KOPT-K1 (cell line): ENCODE measurements around the gene PRDM16.

ENCODE experiments used
- H3K27ac ChIP-seq: fragments of 200-600 bp; sonication (generic); 2 replicates; pipeline ENCODE4 v1.5.1; 2016; ENCODE audit warnings: antibody characterized with exemption, mild to moderate bottlenecking, low read depth, low read length; ENCODE audit not compliant: poor library complexity, severe bottlenecking
- H3K36me3 ChIP-seq: fragments of 200-600 bp; sonication (generic); 2 replicates; pipeline ENCODE4 v1.5.1; 2017; ENCODE audit warnings: antibody characterized with exemption, mild to moderate bottlenecking, low read length, moderate library complexity; ENCODE audit not compliant: insufficient read depth
- H3K9me3 ChIP-seq: fragments of 200-600 bp; sonication (generic); 2 replicates; pipeline ENCODE4 v1.5.1; 2017; ENCODE audit warnings: antibody characterized with exemption, low read length, mild to moderate bottlenecking; ENCODE audit not compliant: insufficient read depth, poor library complexity, severe bottlenecking

PRDM16 gene

DNA sequence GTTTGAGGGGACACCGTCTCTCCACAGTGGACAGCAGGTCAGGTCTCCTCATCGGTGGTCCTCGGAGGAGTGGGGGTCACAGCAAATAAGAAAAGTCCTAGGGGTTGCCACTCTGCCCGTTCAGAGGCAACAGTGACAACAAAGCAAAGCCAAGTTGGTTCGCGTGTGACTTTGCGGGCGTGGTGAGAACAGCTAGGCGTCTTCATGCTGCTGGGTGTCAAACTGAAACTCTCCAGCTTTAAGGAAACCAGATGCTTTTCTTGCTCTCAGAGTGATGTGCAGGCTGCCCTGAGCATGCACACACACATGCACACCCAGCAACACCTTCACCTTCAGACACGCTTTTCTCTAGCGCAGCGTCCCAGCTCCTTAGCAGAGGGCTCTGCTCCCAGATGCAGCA is 315.4 kb downstream of the PRDM16 start:
- no peak overlapping the region for H3K27ac ChIP-seq
- no peaks in the 10 kb centered on the region for H3K9me3 ChIP-seq
- no peaks in the 10 kb centered on the region for H3K36me3 ChIP-seq

DNA sequence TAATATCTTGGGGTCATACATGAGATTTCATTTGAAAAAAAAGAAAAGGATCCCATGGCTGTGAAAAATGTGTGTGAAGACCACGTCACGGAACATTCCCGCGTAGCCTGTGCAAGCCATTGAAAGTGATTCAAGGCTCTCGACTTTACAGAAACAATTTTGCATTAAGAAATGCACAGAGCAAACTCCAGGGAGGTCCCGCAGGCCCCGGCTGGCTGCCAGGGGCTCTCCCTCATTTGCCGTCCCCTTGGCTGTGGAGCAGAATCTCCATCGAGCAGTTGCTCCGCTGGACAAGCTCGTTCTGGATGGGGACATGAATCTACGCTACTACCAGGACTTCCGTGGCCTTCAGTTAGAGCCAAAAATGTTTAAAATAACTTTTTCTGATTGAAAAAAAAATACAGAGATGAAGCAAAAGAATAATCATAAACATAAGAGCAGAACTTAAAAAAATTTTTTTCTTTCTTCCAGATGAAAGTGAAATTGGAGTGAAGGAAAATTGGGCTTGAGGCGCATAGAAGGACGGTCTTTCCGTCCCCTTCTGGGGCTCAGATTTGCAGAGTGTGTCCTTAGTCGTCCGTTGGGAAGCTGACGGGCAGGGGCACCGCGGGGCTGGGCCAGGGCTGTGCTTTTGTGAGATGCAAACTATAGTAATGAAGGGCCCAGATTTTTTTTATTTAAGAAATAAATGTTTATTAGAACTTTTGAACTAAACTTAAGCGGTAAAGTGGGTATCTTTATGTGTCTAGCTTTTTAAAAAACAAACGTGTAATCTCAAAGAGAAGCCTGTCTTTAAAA is 317.4 kb downstream of the PRDM16 start:
- no peaks in the 10 kb centered on the region for H3K9me3 ChIP-seq
- no peaks in the 10 kb centered on the region for H3K36me3 ChIP-seq
- H3K27ac ChIP-seq, result no peak overlapping the region

DNA sequence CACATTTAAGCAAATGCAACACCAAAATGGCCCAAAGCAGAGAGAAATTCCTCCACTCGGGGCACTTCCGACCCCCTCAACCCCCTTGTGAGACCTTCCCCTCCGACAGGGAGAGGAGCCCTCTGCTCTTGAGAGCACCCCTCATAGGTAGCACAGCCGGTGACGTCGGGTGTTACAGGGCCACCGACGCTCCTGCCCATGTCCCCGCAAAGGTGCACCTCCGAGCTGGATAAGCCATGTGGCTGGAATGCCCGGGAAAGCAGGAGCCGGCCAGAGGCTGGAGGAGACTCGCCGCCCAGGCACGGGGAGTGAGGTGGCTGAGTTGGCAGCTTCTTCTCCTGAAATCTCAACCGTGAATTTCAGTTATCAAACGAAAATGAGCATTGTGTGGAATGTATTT is 318.4 kb downstream of the PRDM16 start:
- Histone ChIP-seq H3K9me3 (no peaks in the 10 kb centered on the region), H3K36me3 (no peaks in the 10 kb centered on the region), H3K27ac (no peak overlapping the region)

DNA sequence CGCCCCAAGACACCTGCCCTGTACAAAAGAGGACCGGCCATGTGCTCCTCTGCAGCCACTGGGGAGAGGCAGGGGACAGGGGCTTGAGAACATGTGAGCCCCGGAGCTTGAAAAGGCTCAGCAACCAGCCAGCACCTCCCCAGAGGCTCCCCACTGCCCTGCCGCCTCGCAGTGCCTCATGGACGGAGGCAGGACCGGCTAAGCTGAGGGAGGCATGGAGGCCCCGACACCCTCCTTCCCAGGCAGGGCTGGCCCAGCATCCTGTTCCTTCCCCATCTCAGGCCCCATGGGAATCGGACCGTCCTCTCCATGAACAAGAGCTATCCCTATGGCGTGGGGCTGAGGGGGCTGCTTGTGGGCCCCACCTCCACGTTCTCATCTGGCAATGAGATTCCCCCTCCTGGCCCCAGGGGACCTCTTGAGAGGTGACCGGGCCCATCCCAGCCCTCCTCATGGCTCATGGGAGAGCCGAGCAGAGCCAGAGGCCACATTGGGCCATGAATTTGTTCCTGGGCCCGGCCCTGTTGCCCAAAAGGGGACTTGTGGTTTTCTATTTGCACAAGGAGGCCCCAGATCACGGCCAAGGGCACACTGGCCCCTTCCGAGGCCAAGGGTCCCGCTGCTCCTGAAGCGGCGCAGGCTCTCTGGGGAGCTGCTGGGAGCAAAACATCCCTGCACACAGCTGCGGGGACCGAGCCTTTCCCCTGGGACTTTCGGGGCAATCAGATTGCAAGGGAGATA is 320.3 kb downstream of the PRDM16 start:
- no peaks in the 10 kb centered on the region for H3K9me3 ChIP-seq
- H3K27ac ChIP-seq, result no peak overlapping the region
- H3K36me3 ChIP-seq, result no peaks in the 10 kb centered on the region

DNA sequence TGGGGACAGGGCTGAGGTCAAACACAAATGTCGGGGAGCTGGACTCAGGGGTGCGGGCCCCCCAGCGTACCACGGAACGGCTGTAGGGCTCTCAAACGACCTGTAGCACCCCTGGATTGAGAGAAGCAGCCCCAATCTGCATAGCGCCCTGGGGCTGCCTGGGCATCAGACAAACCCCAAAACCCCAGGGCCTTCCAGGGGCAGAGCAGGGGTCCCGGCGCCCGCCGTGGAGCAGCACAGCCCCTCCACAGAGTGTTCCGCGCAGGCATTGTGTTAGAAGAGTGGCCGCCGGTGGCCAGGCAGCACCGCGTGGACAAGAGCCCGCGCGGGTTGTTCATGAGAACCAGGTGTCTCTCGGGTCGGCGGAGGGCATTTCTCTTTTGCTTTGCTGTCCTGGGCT is 321.3 kb downstream of the PRDM16 start:
- Histone ChIP-seq H3K9me3 (no peaks in the 10 kb centered on the region), H3K36me3 (no peaks in the 10 kb centered on the region), H3K27ac (no peak overlapping the region)

DNA sequence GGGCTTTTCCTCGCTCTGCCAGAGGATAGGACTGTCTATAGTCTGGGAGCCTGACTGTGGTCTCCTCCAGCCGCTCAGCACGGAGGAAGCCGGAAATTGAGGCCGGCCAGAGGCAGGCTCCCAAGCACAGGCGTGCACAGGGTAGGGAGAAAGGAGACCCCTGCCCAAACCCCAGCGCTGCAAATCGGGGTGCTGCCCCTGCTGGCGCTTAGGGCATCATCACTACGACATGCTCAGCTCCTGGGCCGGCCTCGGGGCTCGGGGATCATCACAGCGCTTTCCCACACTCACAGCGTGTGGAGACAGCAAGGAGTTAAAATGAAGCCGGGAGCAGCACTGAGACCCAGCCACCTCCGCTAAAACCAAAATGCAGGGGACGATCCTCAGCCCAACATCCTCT is 322.7 kb downstream of the PRDM16 start:
- no peaks in the 10 kb centered on the region for H3K9me3 ChIP-seq
- H3K27ac ChIP-seq, result no peak overlapping the region
- no peaks in the 10 kb centered on the region for H3K36me3 ChIP-seq

DNA sequence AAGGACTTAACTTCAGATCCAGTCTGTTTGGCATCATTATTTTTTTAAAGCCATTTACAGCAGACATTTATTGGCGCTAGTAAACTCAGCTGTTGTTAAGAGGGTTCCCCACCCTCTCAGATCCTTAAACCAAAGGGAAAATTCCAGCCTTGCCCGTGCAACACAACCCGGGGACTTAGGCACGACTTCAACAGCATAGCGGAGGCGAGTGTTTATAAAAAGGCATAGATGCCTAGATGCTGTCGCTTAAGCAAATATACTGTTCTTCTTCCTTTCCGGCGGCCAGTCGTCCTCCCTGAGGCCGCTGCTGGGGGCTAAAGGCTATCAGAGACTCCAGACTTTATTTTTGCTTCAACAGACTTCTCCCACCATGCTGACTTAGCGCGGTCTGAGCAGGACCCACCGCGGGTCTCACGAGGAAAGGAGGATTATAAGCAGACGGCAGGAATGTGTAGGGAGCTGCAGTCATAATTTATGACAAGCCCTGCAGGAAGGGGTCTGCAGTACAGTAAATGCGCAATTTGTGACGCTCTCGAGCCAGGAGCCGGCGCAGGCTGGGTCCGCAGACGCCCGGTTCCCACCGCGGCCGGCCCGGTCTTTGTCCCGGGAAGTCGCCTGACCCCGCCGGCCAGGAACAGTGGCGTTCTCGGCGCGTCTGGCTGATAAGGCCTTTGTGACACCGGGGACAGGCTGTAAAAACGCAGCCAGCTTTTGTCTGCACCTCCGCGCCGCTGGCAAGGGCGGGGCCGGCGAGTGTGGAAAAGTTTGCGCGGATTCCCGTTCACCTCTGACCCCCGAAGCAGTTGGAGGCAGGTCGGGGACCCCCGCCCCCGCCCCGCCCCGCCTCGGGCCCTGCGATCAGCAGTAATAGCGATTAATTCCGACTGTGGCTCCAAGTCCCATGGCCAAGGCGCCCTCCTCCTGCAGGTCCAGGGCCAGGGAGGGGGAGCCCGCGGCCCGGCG is 324.3 kb downstream of the PRDM16 start:
- Histone ChIP-seq H3K36me3 (no peaks in the 10 kb centered on the region), H3K27ac (no peak overlapping the region), H3K9me3 (no peaks in the 10 kb centered on the region)

DNA sequence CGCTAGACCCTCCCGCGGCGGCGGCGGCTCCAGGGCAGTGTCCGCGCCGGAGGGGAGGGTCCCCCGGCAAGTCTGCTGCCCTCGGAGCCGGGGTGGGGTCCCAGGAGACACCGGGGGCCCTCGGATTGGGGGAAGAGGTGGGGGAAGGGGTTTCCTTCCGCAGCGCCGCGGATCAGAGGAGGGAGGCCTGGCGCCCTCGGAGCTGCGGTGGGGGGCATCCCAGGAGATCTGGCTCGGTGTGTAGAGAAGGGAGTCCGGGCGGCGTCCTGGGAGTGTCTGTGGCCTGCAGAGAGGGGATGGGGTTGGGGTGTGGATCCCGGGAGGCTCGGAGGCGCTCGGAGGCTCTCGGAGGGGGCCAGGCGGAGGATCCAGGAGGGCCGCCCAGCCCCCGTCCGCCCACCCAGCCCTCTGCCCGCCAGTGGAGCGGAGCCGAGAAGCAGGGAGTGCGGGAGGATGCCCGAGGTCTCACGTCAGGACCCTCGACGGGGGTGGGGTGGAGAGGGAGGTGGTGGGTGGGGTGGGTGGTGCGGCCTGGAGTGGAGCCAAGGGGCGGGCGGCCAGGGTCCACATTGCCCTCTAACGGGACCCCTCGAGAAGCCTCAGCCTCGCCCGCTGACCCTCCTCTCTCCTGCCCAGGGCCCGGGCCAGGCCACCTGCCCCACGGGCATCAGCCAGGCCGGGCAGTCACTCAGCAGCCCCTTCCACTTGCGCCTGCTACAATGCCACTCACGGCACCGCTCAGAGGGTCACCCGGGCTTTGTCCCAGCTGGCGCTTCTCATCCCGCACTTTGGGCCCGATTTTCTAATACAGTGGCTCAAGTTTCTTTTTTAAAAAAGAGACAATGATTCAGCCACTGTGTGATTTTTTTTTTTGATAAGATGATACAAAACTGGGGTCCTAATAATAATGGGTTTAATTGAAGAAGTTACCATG is 325.3 kb downstream of the PRDM16 start:
- no peaks in the 10 kb centered on the region for H3K9me3 ChIP-seq
- no peaks in the 10 kb centered on the region for H3K36me3 ChIP-seq
- no peak overlapping the region for H3K27ac ChIP-seq

DNA sequence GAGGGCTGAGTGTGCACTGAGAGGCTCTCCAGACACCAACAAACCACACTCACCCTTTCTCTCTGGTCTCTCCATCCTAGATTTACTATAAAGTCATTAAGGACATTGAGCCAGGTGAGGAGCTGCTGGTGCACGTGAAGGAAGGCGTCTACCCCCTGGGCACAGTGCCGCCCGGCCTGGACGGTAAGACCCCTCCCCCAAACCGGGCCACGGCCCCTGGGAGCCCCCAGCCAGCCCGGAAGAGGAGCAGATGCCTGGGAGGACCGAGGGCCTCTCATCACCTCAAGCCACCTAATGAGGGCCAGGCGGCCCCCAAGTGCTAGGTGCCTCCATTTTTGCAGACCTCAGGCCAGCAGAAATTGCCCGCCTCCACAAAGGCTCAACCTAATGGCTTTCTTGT is 327.4 kb downstream of the PRDM16 start:
- Histone ChIP-seq H3K27ac (no peak overlapping the region), H3K9me3 (no peaks in the 10 kb centered on the region), H3K36me3 (no peaks in the 10 kb centered on the region)

DNA sequence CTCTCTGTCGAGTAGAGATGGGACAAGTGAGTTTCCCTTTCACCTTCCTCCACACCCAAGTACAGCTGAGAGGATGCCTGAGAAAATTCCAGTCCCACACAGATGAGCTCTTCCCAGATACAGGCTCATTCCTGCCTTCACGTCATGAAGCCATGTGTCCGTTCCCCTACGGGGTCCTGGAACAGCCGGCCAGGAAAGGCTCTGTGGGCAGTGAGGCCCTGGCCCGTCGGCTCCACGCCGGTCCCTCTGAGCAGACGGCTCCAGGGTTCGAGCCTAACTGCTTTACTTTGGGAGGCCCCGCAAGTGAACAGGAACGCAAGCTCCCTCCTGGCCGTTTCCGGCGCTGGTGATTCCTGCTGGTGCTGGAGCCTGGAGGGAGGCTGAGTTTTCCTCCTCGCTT is 328.3 kb downstream of the PRDM16 start:
- Histone ChIP-seq H3K9me3 (no peaks in the 10 kb centered on the region), H3K27ac (no peak overlapping the region), H3K36me3 (no peaks in the 10 kb centered on the region)

DNA sequence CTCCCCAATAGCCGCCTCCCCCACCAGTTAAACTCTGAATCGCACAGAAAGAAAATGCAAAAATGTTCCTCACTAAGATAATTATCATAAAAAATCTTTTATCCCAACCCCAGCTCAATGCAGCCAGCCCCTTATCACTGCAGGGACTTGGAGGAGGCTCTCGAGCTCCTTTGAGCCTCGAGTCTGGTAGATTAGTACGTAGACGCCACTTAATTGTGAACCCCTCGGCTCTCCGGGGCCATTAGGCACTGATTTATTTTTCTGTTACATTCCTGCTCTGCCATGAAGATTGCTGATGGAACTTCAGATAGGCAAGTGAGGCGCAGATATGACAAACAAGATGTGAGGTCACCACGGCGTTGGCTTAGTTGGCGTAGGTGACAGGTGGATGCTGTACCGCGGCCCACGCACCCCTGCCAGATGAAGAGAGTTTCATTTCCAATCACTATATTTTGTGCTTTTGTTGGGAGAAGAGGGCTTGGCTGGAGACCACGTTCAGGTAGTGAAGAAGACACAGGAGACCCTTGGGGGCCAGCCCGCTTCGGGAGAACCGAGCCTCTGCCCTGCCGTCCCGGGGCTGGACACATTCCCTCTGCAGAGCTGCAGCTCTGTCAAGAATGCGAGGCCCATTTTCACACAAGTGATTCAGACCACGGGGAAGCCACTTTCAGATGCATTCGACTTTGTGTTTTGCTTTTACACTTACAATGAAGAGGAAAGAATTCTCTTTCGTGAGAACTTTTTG is 329.6 kb downstream of the PRDM16 start:
- no peaks in the 10 kb centered on the region for H3K36me3 ChIP-seq
- H3K27ac ChIP-seq, result no peak overlapping the region
- H3K9me3 ChIP-seq, result no peaks in the 10 kb centered on the region

DNA sequence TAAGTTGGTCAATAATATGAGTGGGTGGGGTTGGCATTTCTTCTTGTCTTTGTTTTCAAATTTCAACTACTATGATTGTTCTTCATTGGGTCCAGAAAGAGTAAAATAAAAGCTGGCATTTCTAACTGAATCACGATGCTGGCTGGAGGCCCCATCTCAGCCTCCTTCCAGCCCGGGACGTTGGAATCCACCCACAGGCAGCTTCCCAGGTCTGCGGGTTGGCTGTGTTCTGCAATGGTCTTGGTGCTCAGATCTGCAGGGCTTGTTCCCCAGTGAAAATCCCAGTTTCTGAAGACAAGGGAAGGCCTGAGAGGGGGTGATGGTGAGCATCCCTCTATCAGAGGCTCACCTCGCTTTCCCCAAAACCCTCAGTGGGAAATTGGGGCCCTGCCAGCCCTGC is 330.7 kb downstream of the PRDM16 start:
- Histone ChIP-seq H3K27ac (no peak overlapping the region), H3K9me3 (no peaks in the 10 kb centered on the region), H3K36me3 (no peaks in the 10 kb centered on the region)

DNA sequence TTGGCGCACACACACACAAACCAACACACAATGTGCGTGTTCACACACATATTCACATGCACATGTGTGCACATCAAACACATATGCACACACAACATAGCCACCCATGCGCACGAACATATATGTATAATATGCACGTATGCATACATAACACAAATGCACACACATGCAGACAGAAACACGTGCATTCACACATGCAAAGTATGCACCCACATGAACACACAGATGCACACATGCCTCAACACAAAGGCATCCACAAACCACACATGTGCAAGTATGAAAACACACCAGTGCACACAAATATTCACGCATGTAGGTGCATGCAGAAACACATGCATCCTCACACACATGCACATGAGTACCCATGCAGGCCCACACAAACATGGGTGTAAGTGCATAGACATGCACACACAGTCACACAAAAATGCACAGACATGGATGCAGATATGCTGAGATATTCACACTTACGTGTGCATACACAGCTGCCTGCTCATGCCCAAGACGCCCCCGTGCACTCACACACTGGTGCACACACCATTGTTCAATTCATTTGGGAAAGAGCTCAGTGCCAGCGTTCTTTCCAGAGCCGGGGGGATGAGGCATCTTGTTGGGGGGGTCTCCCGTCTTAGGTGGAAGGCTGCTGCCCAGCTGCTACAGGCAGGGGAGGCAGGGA is 332.7 kb downstream of the PRDM16 start:
- H3K27ac ChIP-seq, result no peak overlapping the region
- H3K9me3 ChIP-seq, result no peaks in the 10 kb centered on the region
- no peaks in the 10 kb centered on the region for H3K36me3 ChIP-seq
